DMS79 treated with DMSO at 0.1 percent for 48 hours (cell line): ENCODE measurements around the gene GRAMD4.

ENCODE experiments used
- DNase-seq: peaks from one replicate; lab custom pipeline; 2025; lab: John Stamatoyannopoulos, UW

GRAMD4 gene

GRCh38 chr22:46655861-46656608, 35.8 kb downstream of the GRAMD4 start:
- no peak for DNase-seq

GRCh38 chr22:46656856-46657654, 36.9 kb downstream of the GRAMD4 start:
- no peak for DNase-seq

- DNase-seq = no peak
Observed at GRCh38 chr22:46657655-46657953, 37.4 kb downstream of the GRAMD4 start.

GRCh38 chr22:46657996-46658947, 38.1 kb downstream of the GRAMD4 start:
- DNase-seq = no peak

GRCh38 chr22:46659059-46659790, 39.0 kb downstream of the GRAMD4 start:
- no peak for DNase-seq

- DNase-seq = no peak
Observed at GRCh38 chr22:46659791-46660186, 39.6 kb downstream of the GRAMD4 start.

GRCh38 chr22:46660604-46661201, 40.5 kb downstream of the GRAMD4 start:
- peak; percentile 84 for DNase-seq

- DNase-seq = peak; percentile 55
Observed at GRCh38 chr22:46661221-46661851, 41.1 kb downstream of the GRAMD4 start.

GRCh38 chr22:46662226-46662625, 42.0 kb downstream of the GRAMD4 start:
- DNase-seq = no peak

GRCh38 chr22:46663001-46663400, 42.8 kb downstream of the GRAMD4 start:
- no peak for DNase-seq

GRCh38 chr22:46663436-46664100, 43.4 kb downstream of the GRAMD4 start:
- no peak for DNase-seq

- no peak for DNase-seq
Observed at GRCh38 chr22:46664301-46664855, 44.2 kb downstream of the GRAMD4 start.

- no peak for DNase-seq
Observed at GRCh38 chr22:46665151-46665695, 45.0 kb downstream of the GRAMD4 start.

- DNase-seq = no peak
Observed at GRCh38 chr22:46665751-46666280, 45.6 kb downstream of the GRAMD4 start.

GRCh38 chr22:46666577-46667244, 46.5 kb downstream of the GRAMD4 start:
- no peak for DNase-seq

- DNase-seq = no peak
Observed at GRCh38 chr22:46667245-46667623, 47.0 kb downstream of the GRAMD4 start.

- DNase-seq = no peak
Observed at GRCh38 chr22:46668116-46668515, 47.9 kb downstream of the GRAMD4 start.

GRCh38 chr22:46669201-46669600, 49.0 kb downstream of the GRAMD4 start:
- DNase-seq = no peak
